ENCODE results near the gene GSG1L.
"Not testable (repeated sequence)": the region's sequence is repeated elsewhere in the genome, so short reads cannot be mapped to it uniquely, and the experiment has no call there.

The GSG1L gene

DNA sequence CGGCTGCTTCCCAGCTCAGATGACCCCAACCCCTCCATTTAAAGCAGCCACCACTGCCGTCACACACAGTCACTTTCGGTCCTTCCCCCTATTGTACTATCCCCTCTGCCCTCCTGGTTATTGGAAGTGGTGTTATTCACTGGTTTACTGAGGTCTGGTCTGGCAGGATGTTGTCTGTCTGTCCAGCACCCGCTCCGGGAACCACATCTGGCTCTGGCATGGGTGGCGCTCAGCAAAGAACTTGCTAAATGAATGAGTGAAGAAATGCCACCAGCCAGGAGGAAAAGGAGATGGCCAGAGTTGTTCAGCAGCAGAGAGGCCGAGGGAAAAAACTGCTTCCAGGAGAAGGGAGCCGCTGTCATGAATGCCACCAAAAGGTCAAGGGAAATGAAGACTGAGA lies 161.6 kb downstream of the GSG1L start:
- DNase-seq (ENCODE audit: low read depth) = no peak

- DNase-seq (ENCODE audit: low read depth) = no peak
Observed at GRCh38 chr16:27899736-27900135, 163.8 kb downstream of the GSG1L start.

DNA sequence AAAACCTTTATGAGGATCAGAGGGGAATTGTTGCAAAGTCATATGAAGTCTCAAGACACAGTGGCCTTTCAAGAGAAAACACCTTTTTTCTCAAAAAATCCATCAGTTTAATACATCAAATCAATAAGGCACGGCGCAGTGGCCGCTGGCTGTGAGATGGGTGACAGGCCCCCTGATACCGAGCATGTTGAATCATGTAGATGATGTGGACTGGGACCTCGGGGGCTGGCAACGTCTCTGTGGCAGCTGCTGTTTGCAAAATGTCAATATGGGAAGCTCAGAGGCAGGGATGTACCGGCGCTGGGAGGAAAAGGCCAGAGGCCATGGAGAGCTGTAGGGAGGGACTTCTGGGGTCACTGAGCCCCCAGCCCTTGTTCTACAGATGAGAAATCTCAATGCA lies 169.1 kb downstream of the GSG1L start:
- no peak for DNase-seq (ENCODE audit: low read depth)

DNA sequence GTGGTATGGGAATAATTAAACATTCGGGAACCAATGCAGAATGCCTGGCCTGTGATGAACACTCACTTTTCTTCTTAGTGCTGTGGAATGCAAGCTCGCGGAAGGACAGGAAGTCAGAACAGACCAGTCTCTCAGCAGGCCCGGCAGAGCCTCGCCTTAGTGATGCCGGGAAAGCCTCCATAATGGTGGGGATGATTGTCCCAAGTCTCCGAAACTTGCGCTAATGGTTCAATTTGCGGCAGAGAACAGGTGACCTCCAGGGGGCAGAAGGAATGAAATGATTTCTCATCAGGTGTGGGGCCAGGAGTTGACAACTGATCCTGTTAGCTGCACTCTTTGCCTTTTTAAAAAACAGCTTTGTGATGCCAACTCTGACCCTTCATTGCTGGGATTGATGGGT lies 170.6 kb downstream of the GSG1L start:
- no peak for DNase-seq (ENCODE audit: low read depth)

DNA sequence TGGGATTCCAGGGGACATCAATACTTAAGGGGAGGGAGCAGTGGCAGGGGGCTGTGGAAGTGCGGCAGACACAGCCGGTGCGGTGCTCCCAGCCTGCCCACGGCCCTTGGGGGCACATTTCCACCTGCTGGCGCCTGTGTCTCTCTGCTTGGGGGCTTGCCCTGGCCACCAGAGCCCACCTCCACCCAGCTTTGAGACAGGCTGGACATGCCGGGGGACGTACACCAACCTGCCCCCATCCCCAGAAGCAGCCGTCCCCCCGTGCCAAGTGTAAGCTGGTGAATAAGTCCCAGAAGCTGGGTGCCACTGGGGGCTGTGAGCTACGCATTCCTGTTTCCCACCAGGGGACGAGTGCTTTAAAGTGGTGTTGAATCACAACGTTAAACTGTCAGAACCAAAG lies 172.6 kb downstream of the GSG1L start:
- DNase-seq (ENCODE audit: low read depth) = no peak

- DNase-seq (ENCODE audit: low read depth) = no peak
Observed at GRCh38 chr16:27890006-27890405, 173.5 kb downstream of the GSG1L start.

- no peak for DNase-seq (ENCODE audit: low read depth)
Observed at GRCh38 chr16:27883576-27883975, 179.9 kb downstream of the GSG1L start.

- no peak for DNase-seq (ENCODE audit: low read depth)
Observed at GRCh38 chr16:27880287-27880686, 183.2 kb downstream of the GSG1L start.

DNA sequence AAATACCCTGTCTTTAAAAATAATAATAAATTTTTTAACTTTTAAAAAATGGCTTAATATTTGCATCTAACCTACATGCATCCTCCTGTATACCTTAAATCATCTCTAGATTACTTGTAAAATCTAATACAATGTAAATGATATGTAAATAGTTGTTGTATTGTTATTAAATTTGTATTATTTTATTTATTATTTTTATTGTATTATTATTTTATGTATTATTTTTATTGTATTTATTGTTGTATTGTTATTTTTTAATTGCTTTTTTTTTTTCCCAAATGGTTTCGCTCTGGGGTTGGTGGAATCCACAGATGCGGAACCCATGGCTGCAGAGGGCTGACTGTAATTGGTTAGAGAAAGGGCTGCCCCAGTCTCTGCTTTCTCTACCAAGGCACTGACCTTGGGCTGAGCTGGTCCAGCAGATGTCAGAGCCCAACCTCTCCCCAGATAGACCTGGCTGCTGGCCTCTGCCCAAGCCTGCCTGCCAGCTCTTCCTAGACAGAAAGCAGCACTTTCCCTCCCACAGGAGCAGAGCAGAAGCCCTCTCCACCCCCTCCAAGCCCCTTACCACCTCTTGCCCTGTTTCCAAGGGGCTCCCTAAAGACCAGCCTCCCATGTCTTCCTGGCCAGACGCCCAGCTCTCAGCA lies 183.8 kb downstream of the GSG1L start:
- no peak for DNase-seq (ENCODE audit: low read depth)

GRCh38 chr16:27872627-27873026 lies 190.9 kb downstream of the GSG1L start:
- DNase-seq (ENCODE audit: low read depth) = not testable (repeated sequence)

- no peak for DNase-seq (ENCODE audit: low read depth)
Observed at GRCh38 chr16:27870116-27870798, 193.3 kb downstream of the GSG1L start.

DNA sequence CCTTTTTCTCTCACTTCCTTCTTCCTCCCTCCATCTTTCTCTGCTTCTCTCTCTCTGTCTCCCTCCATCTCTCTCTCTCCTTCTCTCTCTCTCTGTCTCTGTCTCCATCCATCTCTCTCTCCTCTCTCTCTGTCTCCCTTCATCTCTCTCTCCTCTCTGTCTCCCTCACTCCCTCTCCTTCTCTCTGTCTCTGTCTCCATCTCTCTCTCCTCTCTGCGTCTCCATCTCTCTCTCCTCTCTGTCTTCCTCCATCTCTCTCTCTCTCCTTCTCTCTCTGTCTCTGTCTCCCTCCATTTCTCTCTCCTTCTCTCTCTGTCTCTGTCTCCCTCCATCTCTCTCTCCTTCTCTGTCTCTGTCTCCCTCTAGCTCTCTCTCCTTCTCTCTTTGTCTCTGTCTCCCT lies 194.1 kb downstream of the GSG1L start:
- DNase-seq (ENCODE audit: low read depth) = no peak

DNA sequence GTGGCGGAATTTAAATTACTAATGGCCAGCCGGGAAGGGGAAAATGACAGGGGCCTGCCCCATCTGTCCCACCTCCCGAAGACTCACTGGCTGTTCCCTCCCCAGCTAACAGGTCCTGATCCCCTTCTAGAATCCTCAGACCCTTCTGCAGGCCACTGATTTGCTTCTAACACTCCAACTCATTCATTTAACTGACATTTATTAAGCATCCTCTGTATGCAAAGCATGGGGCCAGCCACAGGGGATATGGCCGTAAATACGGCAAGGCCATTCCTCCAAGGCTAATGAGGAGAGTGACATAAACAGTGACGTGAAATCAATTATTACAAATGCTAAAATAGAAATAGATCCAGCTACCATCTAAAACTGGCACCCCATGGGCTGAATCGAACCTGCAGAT lies 195.3 kb downstream of the GSG1L start:
- no peak for DNase-seq (ENCODE audit: low read depth)

- DNase-seq (ENCODE audit: low read depth) = no peak
Observed at GRCh38 chr16:27867122-27868110, 196.1 kb downstream of the GSG1L start.

DNA sequence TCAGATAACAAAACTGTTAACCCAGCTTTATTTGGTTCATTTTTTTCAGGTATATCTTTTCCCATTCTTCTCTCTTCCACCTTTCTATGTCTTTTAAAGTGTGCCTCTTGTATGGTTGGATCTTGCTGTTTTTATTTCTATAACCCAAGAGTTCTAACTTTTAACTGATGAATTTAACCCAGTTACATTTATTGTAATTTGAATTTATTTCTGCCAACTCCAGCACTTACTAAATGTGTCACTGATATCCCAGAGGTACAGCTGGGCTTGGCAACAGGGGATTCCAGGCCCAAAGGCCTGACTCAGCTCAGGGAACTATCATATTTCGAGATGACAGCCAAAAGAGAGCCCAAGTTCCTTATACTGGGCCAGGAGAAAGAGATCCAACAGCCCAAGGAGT lies 200.1 kb downstream of the GSG1L start:
- no peak for DNase-seq (ENCODE audit: low read depth)

GRCh38 chr16:27862953-27863352 lies 200.6 kb downstream of the GSG1L start:
- no peak for DNase-seq (ENCODE audit: low read depth)

GRCh38 chr16:27860091-27860490 lies 203.4 kb downstream of the GSG1L start:
- DNase-seq (ENCODE audit: low read depth) = no peak

DNA sequence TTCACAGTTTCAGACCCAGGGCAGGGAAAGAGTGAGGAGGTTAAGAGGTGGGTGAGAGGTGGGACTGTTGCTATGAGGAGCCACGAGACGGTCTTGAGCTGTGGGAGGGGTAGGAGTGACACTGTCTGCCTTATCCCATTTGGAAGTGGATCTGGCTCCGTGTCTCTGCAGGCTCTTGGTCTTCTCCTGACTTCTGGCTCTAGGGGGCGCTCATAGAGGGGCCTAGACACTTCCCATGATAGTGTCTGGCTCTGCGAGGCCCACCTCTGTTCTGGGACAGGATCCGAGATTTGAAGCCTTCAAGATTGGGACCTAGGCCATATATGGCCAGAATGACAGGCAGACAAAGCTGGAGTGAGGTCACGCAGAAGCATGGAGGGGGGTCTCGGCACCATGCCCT lies 204.5 kb downstream of the GSG1L start:
- DNase-seq (ENCODE audit: low read depth) = no peak

- no peak for DNase-seq (ENCODE audit: low read depth)
Observed at GRCh38 chr16:27853651-27854050, 209.9 kb downstream of the GSG1L start.

GRCh38 chr16:27853101-27853500 lies 210.4 kb downstream of the GSG1L start:
- no peak for DNase-seq (ENCODE audit: low read depth)

DNA sequence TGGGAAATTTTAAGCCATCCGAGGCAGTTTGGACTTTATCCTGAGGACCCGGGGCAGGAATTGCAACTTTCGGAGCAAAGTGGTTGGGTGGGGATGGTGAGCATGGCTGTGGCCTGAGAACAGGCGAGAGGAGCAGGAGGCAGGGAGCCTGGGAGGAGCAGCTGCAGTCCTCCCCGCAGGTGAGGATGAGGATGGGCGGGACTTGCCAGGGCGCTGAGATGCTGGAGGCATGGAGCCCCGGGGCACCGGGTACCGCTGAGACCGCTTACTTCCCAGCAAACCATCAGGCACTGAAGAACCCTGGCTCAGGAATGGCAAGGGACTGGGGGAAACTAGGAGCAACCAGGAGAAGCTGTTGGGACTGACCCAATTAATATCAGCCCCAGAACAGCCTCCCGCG lies 210.8 kb downstream of the GSG1L start:
- DNase-seq (ENCODE audit: low read depth) = no peak

GRCh38 chr16:27852116-27852515 lies 211.4 kb downstream of the GSG1L start:
- DNase-seq (ENCODE audit: low read depth) = no peak

- no peak for DNase-seq (ENCODE audit: low read depth)
Observed at GRCh38 chr16:27851586-27851985, 211.9 kb downstream of the GSG1L start.

Measured in stimulated activated CD8-positive, alpha-beta memory T cell treated with anti-CD3 and anti-CD28 coated beads, Interleukin-12 subunit alpha, Interleukin-12 subunit beta, amount 100 ng/mL, for 4 hours (primary cell).